GM12878 (cell line): ENCODE data around the gene ZBTB44. TPM values are rescaled to one million over a fixed set of nuclear protein-coding genes. Genes with fewer than 3 reads are reported as not detected.

ENCODE experiments used
- ATAC-seq: fragments of 200-7000 bp; cut with Tn5 transposase; 3 replicates; pipeline ENCODE4 v1.9.1; 2020; ENCODE audit warnings: mild to moderate bottlenecking, moderate library complexity
- BruUV-seq: library from RNA; stranded (reverse); fragments of 400-500 nt; replicated peaks from 2 replicates; lab custom pipeline; 2021; lab: Mats Ljungman, UMichigan
- CTCF ChIA-PET: fragments of 300-600 bp; sonication (Branson Sonifier 250); formaldehyde crosslinking; extraction: SDS; loops from one replicate; lab custom pipeline; 2021; ENCODE audit warnings: inconsistent platforms; lab: Yijun Ruan, JAX
- POLR2A ChIA-PET: fragments of 350-600 bp; formaldehyde crosslinking; extraction: SDS; loops from one replicate; lab custom pipeline; 2021; ENCODE audit warnings: inconsistent platforms; lab: Charles Lee
- RAD21 ChIA-PET: fragments of 300-600 bp; sonication (Branson Sonifier 250); formaldehyde crosslinking; loops from one replicate; lab custom pipeline; 2023; ENCODE audit warnings: antibody characterized with exemption; ENCODE audit not compliant: unreplicated experiment; lab: Charles Lee
- SMC1A ChIA-PET: fragments of 300-600 bp; sonication (Branson Sonifier 250); formaldehyde crosslinking; loops from one replicate; lab custom pipeline; 2023; ENCODE audit not compliant: unreplicated experiment, uncharacterized antibody; lab: Charles Lee
- DNase-seq: peaks from one replicate; pipeline ENCODE4 v3.0.0-alpha.2; 2011; ENCODE audit warnings: low read depth, low spot score
- FAIRE-seq: peaks from 3 replicates; lab custom pipeline; 2011; peaks lifted over from hg19 to GRCh38; lab: Jason Lieb, UNC
- H2AFZ ChIP-seq: 2 replicates; pipeline ENCODE4 v1.6.0; 2011; ENCODE audit warnings: low read depth, low read length, control low read depth; ENCODE audit not compliant: control insufficient read depth
- H3K27ac ChIP-seq: 2 replicates; pipeline ENCODE4 v1.5.1; 2011; ENCODE audit warnings: control low read depth; ENCODE audit not compliant: control insufficient read depth, insufficient read depth
- H3K27me3 ChIP-seq, 2 experiments: replicated peaks in 1 of 2; 2 replicates each; pipeline versions ENCODE4 v1.6.0 to v1.6.1; 2011; ENCODE audit warnings: low read length in 1 of 2; ENCODE audit not compliant: control insufficient read depth in 2 of 2, insufficient read depth in 2 of 2
- H3K36me3 ChIP-seq, 2 experiments: 2 replicates each; pipeline ENCODE4 v1.5.1; 2011; ENCODE audit warnings: low read length in 1 of 2; ENCODE audit not compliant: control insufficient read depth in 2 of 2, insufficient read depth in 2 of 2
- H3K4me1 ChIP-seq: 2 replicates; pipeline ENCODE4 v1.6.1; 2011; ENCODE audit warnings: mild to moderate bottlenecking, low read length, moderate library complexity, mixed read lengths; ENCODE audit not compliant: control insufficient read depth, insufficient read depth
- H3K4me2 ChIP-seq: 2 replicates; pipeline ENCODE4 v1.6.0; 2011; ENCODE audit warnings: control low read depth; ENCODE audit not compliant: control insufficient read depth, insufficient read depth
- H3K4me3 ChIP-seq: fragments of 200-600 bp; sonication (generic); 2 replicates; pipeline ENCODE4 v1.5.1; 2016
- H3K79me2 ChIP-seq: 2 replicates; pipeline ENCODE4 v1.6.0; 2011; ENCODE audit warnings: low read length; ENCODE audit not compliant: control insufficient read depth, insufficient read depth
- H3K9ac ChIP-seq: 2 replicates; pipeline ENCODE4 v1.8.0; 2011; ENCODE audit warnings: low read length, control low read depth, mixed read lengths; ENCODE audit not compliant: control insufficient read depth, insufficient read depth
- H3K9me3 ChIP-seq: replicated peaks from 3 replicates; pipeline ENCODE4 v1.5.1; 2011; ENCODE audit warnings: mild to moderate bottlenecking, low read length; ENCODE audit not compliant: control insufficient read depth, insufficient read depth
- H4K20me1 ChIP-seq: 2 replicates; pipeline ENCODE4 v1.6.0; 2011; ENCODE audit not compliant: control insufficient read depth, insufficient read depth
- CUX1 ChIP-seq: IDR thresholded peaks from 2 replicates; pipeline ENCODE4 v1.6.1; 2012; ENCODE audit warnings: improper control_type of control experiment, low read depth, low read length; ENCODE audit not compliant: insufficient replicate concordance
- PML ChIP-seq: IDR thresholded peaks from 2 replicates; pipeline ENCODE4 v1.6.1; 2012; ENCODE audit warnings: low read length, inconsistent platforms
- POU2F2 ChIP-seq: IDR thresholded peaks from 3 replicates; pipeline ENCODE4 v1.6.1; 2011; ENCODE audit warnings: low read depth, mild to moderate bottlenecking, low read length, borderline replicate concordance
- PRDM15 ChIP-seq: fragments of 450-650 bp; formaldehyde crosslinking; IDR thresholded peaks from 2 replicates; pipeline ENCODE4 v1.4.0; 2020; ENCODE audit warnings: mild to moderate bottlenecking, moderate library complexity
- RFX5 ChIP-seq: IDR thresholded peaks from 2 replicates; pipeline ENCODE4 v1.6.1; 2011; ENCODE audit warnings: low read depth, low read length, improper control_type of control experiment
- SIX5 ChIP-seq: IDR thresholded peaks from 2 replicates; pipeline ENCODE4 v1.6.1; 2011; ENCODE audit warnings: mild to moderate bottlenecking, low read depth, low read length, moderate library complexity; ENCODE audit not compliant: severe bottlenecking
- WGBS: methylation state at CpG from one replicate; pipeline ENCODE4 v1.1.6; 2016; ENCODE audit warnings: low lambda C conversion rate; ENCODE audit not compliant: insufficient replicate concordance, insufficient coverage; ENCODE audit errors: missing lambda C conversion rate; 5-methylcytosine and 5-hydroxymethylcytosine counted together
- in situ Hi-C: fragments of 300-500 bp; cut with MboI; formaldehyde crosslinking; loops from 9 replicates; pipeline ENCODE4 v1.14.3; 2018; ENCODE audit warnings: mixed read lengths
- intact Hi-C: fragments of 100-400 bp; cut with micrococcal nuclease; formaldehyde crosslinking; loops from one replicate; pipeline ENCODE4 v1.14.2; 2022; ENCODE audit not compliant: unreplicated experiment
- polyA plus RNA-seq, 11 experiments: library from polyadenylated mRNA; depleted of rRNA in 4 of 11; unstranded in 6 of 11; stranded (reverse) in 5 of 11; fragments of >200 nt; fragmentation: Nextera tagmentation in 4 of 11; fragmentation: Illumina TruSeq in 1 of 11; extraction: Ambion mirVana in 4 of 11; extraction: Trizol in 1 of 11; gene quantifications; 1 replicate in 1 of 11; 2 replicates in 10 of 11; pipeline versions ENCODE4 v1.2.1 to v1.2.3, GENCODE V29; 2011 to 2016; ENCODE audit warnings: inconsistent platforms in 2 of 11, missing spikeins in 2 of 11, low read depth in 1 of 11
- total RNA-seq, 4 experiments: library from RNA; depleted of rRNA in 3 of 4; stranded (reverse); fragments of >200 nt in 3 of 4; fragmentation: Illumina TruSeq in 1 of 4; extraction: Trizol in 1 of 4; gene quantifications; 2 replicates each; pipeline versions ENCODE4 v1.2.1 to v1.2.3, GENCODE V29; 2013 to 2021
- TF ChIP-seq, protein P1 (sequence below): fragments of 450-650 bp; IDR thresholded peaks from 2 replicates; pipeline ENCODE4 v1.6.1; 2017; ENCODE audit warnings: antibody characterized with exemption, mild to moderate bottlenecking, moderate library complexity
- TF ChIP-seq, protein P2 (sequence below): fragments of 450-650 bp; IDR thresholded peaks from 2 replicates; pipeline ENCODE4 v1.6.1; 2018; ENCODE audit warnings: mild to moderate bottlenecking, low read depth, moderate library complexity; ENCODE audit not compliant: partially characterized antibody

ZBTB44 gene
- total and polyA plus RNA-seq, 10 of the 15 experiments (the other 5 are each of a cell fraction or from before 2014, with no cell fraction given) = 2.8 to 38.2 (median 12.2) TPM

- no peak for DNase-seq
- intact Hi-C loops (no loop called here), in situ Hi-C loops (no loop called here)
- Histone ChIP-seq H2AFZ (no peak overlapping the region), H3K4me3 (no peak overlapping the region), H3K27me3 (no peaks in the 10 kb centered on the region), H3K27ac (no peak overlapping the region), H4K20me1 (no peaks in the 10 kb centered on the region), H3K4me2 (no peak overlapping the region), H3K9me3 (no peaks in the 10 kb centered on the region), H3K9ac (no peak overlapping the region), H3K4me1 (no peaks in the 10 kb centered on the region), H3K36me3 (peaks cover 0 to 2% of the 10 kb centered on the region in 2 experiments; a peak in 1 of 4 replicates), H3K79me2 (no peaks in the 10 kb centered on the region)
- 71% methylated on average over 7 of the region's 7 CpGs for whole genome bisulfite sequencing
- ATAC-seq = no peak
- RAD21 ChIA-PET = interaction anchor here (0.9 kb wide), 1 partner anchor 12 kb away, joined by 4 read pairs; no protein-coding TSS in a partner anchor
- POLR2A ChIA-PET = no interaction called here
- CTCF ChIA-PET = interaction anchor here (1.3 to 1.6 kb wide), 3 partner anchors 12 to 693 kb away, joined by 3 to 4 read pairs (median 3); no protein-coding TSS in a partner anchor
- SMC1A ChIA-PET = interaction anchor here (1.0 kb wide), 1 partner anchor 12 kb away, joined by 3 read pairs; no protein-coding TSS in a partner anchor
- BruUV-seq = no TSS peak
- no peak for FAIRE-seq
- TF ChIP-seq CUX1 = no peak
- TF ChIP-seq, protein P1, sequence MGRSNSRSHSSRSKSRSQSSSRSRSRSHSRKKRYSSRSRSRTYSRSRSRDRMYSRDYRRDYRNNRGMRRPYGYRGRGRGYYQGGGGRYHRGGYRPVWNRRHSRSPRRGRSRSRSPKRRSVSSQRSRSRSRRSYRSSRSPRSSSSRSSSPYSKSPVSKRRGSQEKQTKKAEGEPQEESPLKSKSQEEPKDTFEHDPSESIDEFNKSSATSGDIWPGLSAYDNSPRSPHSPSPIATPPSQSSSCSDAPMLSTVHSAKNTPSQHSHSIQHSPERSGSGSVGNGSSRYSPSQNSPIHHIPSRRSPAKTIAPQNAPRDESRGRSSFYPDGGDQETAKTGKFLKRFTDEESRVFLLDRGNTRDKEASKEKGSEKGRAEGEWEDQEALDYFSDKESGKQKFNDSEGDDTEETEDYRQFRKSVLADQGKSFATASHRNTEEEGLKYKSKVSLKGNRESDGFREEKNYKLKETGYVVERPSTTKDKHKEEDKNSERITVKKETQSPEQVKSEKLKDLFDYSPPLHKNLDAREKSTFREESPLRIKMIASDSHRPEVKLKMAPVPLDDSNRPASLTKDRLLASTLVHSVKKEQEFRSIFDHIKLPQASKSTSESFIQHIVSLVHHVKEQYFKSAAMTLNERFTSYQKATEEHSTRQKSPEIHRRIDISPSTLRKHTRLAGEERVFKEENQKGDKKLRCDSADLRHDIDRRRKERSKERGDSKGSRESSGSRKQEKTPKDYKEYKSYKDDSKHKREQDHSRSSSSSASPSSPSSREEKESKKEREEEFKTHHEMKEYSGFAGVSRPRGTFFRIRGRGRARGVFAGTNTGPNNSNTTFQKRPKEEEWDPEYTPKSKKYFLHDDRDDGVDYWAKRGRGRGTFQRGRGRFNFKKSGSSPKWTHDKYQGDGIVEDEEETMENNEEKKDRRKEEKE = no peak
- TF ChIP-seq, protein P2, sequence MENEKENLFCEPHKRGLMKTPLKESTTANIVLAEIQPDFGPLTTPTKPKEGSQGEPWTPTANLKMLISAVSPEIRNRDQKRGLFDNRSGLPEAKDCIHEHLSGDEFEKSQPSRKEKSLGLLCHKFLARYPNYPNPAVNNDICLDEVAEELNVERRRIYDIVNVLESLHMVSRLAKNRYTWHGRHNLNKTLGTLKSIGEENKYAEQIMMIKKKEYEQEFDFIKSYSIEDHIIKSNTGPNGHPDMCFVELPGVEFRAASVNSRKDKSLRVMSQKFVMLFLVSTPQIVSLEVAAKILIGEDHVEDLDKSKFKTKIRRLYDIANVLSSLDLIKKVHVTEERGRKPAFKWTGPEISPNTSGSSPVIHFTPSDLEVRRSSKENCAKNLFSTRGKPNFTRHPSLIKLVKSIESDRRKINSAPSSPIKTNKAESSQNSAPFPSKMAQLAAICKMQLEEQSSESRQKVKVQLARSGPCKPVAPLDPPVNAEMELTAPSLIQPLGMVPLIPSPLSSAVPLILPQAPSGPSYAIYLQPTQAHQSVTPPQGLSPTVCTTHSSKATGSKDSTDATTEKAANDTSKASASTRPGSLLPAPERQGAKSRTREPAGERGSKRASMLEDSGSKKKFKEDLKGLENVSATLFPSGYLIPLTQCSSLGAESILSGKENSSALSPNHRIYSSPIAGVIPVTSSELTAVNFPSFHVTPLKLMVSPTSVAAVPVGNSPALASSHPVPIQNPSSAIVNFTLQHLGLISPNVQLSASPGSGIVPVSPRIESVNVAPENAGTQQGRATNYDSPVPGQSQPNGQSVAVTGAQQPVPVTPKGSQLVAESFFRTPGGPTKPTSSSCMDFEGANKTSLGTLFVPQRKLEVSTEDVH = no peak
- no peak for TF ChIP-seq POU2F2
- TF ChIP-seq RFX5 = no peak
- TF ChIP-seq SIX5 = no peak
- TF ChIP-seq PRDM15 = no peak
- no peak for TF ChIP-seq PML
Measured at GRCh38 chr11:130201026-130201425, 113.7 kb downstream of the ZBTB44 start.
